ENCODE measurements around the gene CDKN1B. TPM values are rescaled to one million over a fixed set of nuclear protein-coding genes. Genes with fewer than 3 reads are reported as not detected.

Gene CDKN1B
- polyA plus RNA-seq, 2 donors, result 17.5 to 26.2 TPM

Other genes starting within 250 kb of the CDKN1B start
- 1 to 10 TPM; 6.3 to 9.2 TPM for gene DUSP16, start 154.5 kb upstream of the CDKN1B start, polyA plus RNA-seq
- 1 to 10 TPM; 5.5 to 8.1 TPM for gene CREBL2, start 105.5 kb upstream of the CDKN1B start, polyA plus RNA-seq
- under 1 TPM; 0.20 to 0.24 TPM for gene GPR19, start 21.2 kb upstream of the CDKN1B start, polyA plus RNA-seq
- 1 to 10 TPM in 1 of 2 donors, under 1 TPM in 1; 0.77 to 2.4 TPM for gene APOLD1, start 68.3 kb downstream of the CDKN1B start, polyA plus RNA-seq
- 10 to 100 TPM; 17.7 to 33.4 TPM for gene DDX47, start 96.0 kb downstream of the CDKN1B start, polyA plus RNA-seq
- gene GPRC5A, start 174.2 kb downstream of the CDKN1B start, polyA plus RNA-seq, result 10 to 100 TPM; 15.0 to 15.4 TPM
- gene GPRC5D, start 234.8 kb downstream of the CDKN1B start, polyA plus RNA-seq, result under 1 TPM; 0.31 to 0.69 TPM

Measured in esophagus (tissue), 2 donors.